Measurements from ENCODE around the gene TRIM77. TPM values are rescaled to one million over a fixed set of nuclear protein-coding genes. Genes with fewer than 3 reads are reported as not detected.
"Not testable (repeated sequence)": the region's sequence is repeated elsewhere in the genome, so short reads cannot be mapped to it uniquely, and the experiment has no call there.

The TRIM77 gene
- total RNA-seq: not detected in 2 replicates

GRCh38 chr11:89709999-89710398 lies at the start of gene TRIM77:
Gene TRIM77, plus strand, starts transcription at chr11:89710299. Its CDS starts 0 bp downstream, at chr11:89710299.
- H3K4me1 Mint-ChIP-seq (ENCODE audit: low read depth); DNase-seq (ENCODE audit: low spot score); H3K27ac Mint-ChIP-seq; intact Hi-C loops (cut with micrococcal nuclease); H3K9me3 Mint-ChIP-seq; H3K4me3 Mint-ChIP-seq (ENCODE audit: low read depth); H3K36me3 Mint-ChIP-seq (ENCODE audit: low read depth); H3K27me3 Mint-ChIP-seq (ENCODE audit: low read depth): not testable (repeated sequence)

GRCh38 chr11:89667001-89667400 lies 43.1 kb upstream of the TRIM77 start:
- H3K27me3 Mint-ChIP-seq (ENCODE audit: low read depth): no peaks in the 10 kb centered on the region
- H3K36me3 Mint-ChIP-seq (ENCODE audit: low read depth): no peaks in the 10 kb centered on the region
- intact Hi-C loops (cut with micrococcal nuclease): no loop called here
- no peaks in the 10 kb centered on the region for H3K9me3 Mint-ChIP-seq
- no peak overlapping the region for H3K4me3 Mint-ChIP-seq (ENCODE audit: low read depth)
- DNase-seq (ENCODE audit: low spot score): no peak
- no peaks in the 10 kb centered on the region for H3K4me1 Mint-ChIP-seq (ENCODE audit: low read depth)
- H3K27ac Mint-ChIP-seq: no peak overlapping the region

- H3K27ac Mint-ChIP-seq; H3K36me3 Mint-ChIP-seq (ENCODE audit: low read depth); intact Hi-C loops (cut with micrococcal nuclease); H3K4me1 Mint-ChIP-seq (ENCODE audit: low read depth); H3K9me3 Mint-ChIP-seq; DNase-seq (ENCODE audit: low spot score); H3K4me3 Mint-ChIP-seq (ENCODE audit: low read depth); H3K27me3 Mint-ChIP-seq (ENCODE audit: low read depth): not testable (repeated sequence)
Measured at GRCh38 chr11:89668158-89668557, 41.9 kb upstream of the TRIM77 start.

GRCh38 chr11:89669586-89669985 lies 40.5 kb upstream of the TRIM77 start:
- H3K27me3 Mint-ChIP-seq (ENCODE audit: low read depth); H3K9me3 Mint-ChIP-seq; H3K4me3 Mint-ChIP-seq (ENCODE audit: low read depth); H3K27ac Mint-ChIP-seq; intact Hi-C loops (cut with micrococcal nuclease); DNase-seq (ENCODE audit: low spot score); H3K4me1 Mint-ChIP-seq (ENCODE audit: low read depth); H3K36me3 Mint-ChIP-seq (ENCODE audit: low read depth): not testable (repeated sequence)

GRCh38 chr11:89669993-89670669 lies 40.0 kb upstream of the TRIM77 start:
- intact Hi-C loops (cut with micrococcal nuclease); H3K4me1 Mint-ChIP-seq (ENCODE audit: low read depth); DNase-seq (ENCODE audit: low spot score); H3K4me3 Mint-ChIP-seq (ENCODE audit: low read depth); H3K36me3 Mint-ChIP-seq (ENCODE audit: low read depth); H3K27me3 Mint-ChIP-seq (ENCODE audit: low read depth); H3K27ac Mint-ChIP-seq; H3K9me3 Mint-ChIP-seq: not testable (repeated sequence)

- H3K36me3 Mint-ChIP-seq (ENCODE audit: low read depth); H3K27ac Mint-ChIP-seq; H3K9me3 Mint-ChIP-seq; H3K4me3 Mint-ChIP-seq (ENCODE audit: low read depth); H3K27me3 Mint-ChIP-seq (ENCODE audit: low read depth); intact Hi-C loops (cut with micrococcal nuclease); DNase-seq (ENCODE audit: low spot score); H3K4me1 Mint-ChIP-seq (ENCODE audit: low read depth): not testable (repeated sequence)
Measured at GRCh38 chr11:89672547-89672946, 37.6 kb upstream of the TRIM77 start.

GRCh38 chr11:89673380-89673779 lies 36.7 kb upstream of the TRIM77 start:
- H3K27me3 Mint-ChIP-seq (ENCODE audit: low read depth); H3K27ac Mint-ChIP-seq; H3K9me3 Mint-ChIP-seq; H3K4me3 Mint-ChIP-seq (ENCODE audit: low read depth); H3K36me3 Mint-ChIP-seq (ENCODE audit: low read depth); DNase-seq (ENCODE audit: low spot score); intact Hi-C loops (cut with micrococcal nuclease); H3K4me1 Mint-ChIP-seq (ENCODE audit: low read depth): not testable (repeated sequence)

- H3K27ac Mint-ChIP-seq; H3K4me3 Mint-ChIP-seq (ENCODE audit: low read depth): not testable (repeated sequence)
Measured at GRCh38 chr11:89675383-89675782, 34.7 kb upstream of the TRIM77 start.

GRCh38 chr11:89675948-89676347 lies 34.2 kb upstream of the TRIM77 start:
- DNase-seq (ENCODE audit: low spot score); H3K27me3 Mint-ChIP-seq (ENCODE audit: low read depth); intact Hi-C loops (cut with micrococcal nuclease); H3K4me3 Mint-ChIP-seq (ENCODE audit: low read depth); H3K4me1 Mint-ChIP-seq (ENCODE audit: low read depth); H3K9me3 Mint-ChIP-seq; H3K36me3 Mint-ChIP-seq (ENCODE audit: low read depth); H3K27ac Mint-ChIP-seq: not testable (repeated sequence)

More at GRCh38 chr11:89675383-89675782, 34.7 kb upstream of the TRIM77 start:
- H3K27me3 Mint-ChIP-seq (ENCODE audit: low read depth); DNase-seq (ENCODE audit: low spot score); H3K4me1 Mint-ChIP-seq (ENCODE audit: low read depth); H3K36me3 Mint-ChIP-seq (ENCODE audit: low read depth); H3K9me3 Mint-ChIP-seq; intact Hi-C loops (cut with micrococcal nuclease): not testable (repeated sequence)

GRCh38 chr11:89707080-89707479 lies 3.0 kb upstream of the TRIM77 start:
- H3K27me3 Mint-ChIP-seq (ENCODE audit: low read depth); H3K4me1 Mint-ChIP-seq (ENCODE audit: low read depth); intact Hi-C loops (cut with micrococcal nuclease); H3K27ac Mint-ChIP-seq; H3K36me3 Mint-ChIP-seq (ENCODE audit: low read depth); H3K4me3 Mint-ChIP-seq (ENCODE audit: low read depth); DNase-seq (ENCODE audit: low spot score); H3K9me3 Mint-ChIP-seq: not testable (repeated sequence)

- H3K9me3 Mint-ChIP-seq; H3K36me3 Mint-ChIP-seq (ENCODE audit: low read depth); H3K27me3 Mint-ChIP-seq (ENCODE audit: low read depth); H3K4me1 Mint-ChIP-seq (ENCODE audit: low read depth); H3K4me3 Mint-ChIP-seq (ENCODE audit: low read depth); intact Hi-C loops (cut with micrococcal nuclease); H3K27ac Mint-ChIP-seq; DNase-seq (ENCODE audit: low spot score): not testable (repeated sequence)
Measured at GRCh38 chr11:89724866-89725498, 14.9 kb downstream of the TRIM77 start.

GRCh38 chr11:89730215-89730614 lies 20.1 kb downstream of the TRIM77 start:
- intact Hi-C loops (cut with micrococcal nuclease); H3K27me3 Mint-ChIP-seq (ENCODE audit: low read depth); H3K27ac Mint-ChIP-seq; DNase-seq (ENCODE audit: low spot score); H3K36me3 Mint-ChIP-seq (ENCODE audit: low read depth); H3K4me3 Mint-ChIP-seq (ENCODE audit: low read depth); H3K4me1 Mint-ChIP-seq (ENCODE audit: low read depth); H3K9me3 Mint-ChIP-seq: not testable (repeated sequence)

- no peak overlapping the region for H3K4me3 Mint-ChIP-seq (ENCODE audit: low read depth)
- no peaks in the 10 kb centered on the region for H3K4me1 Mint-ChIP-seq (ENCODE audit: low read depth)
- H3K9me3 Mint-ChIP-seq: no peaks in the 10 kb centered on the region
- no peaks in the 10 kb centered on the region for H3K27me3 Mint-ChIP-seq (ENCODE audit: low read depth)
- no peak for DNase-seq (ENCODE audit: low spot score)
- H3K36me3 Mint-ChIP-seq (ENCODE audit: low read depth): no peaks in the 10 kb centered on the region
- no peak overlapping the region for H3K27ac Mint-ChIP-seq
- intact Hi-C loops (cut with micrococcal nuclease): no loop called here
Measured at GRCh38 chr11:89736566-89736965, 26.5 kb downstream of the TRIM77 start.
